H1 (cell line): ENCODE measurements around the gene FLRT2. TPM values are rescaled to one million over a fixed set of nuclear protein-coding genes. Genes with fewer than 3 reads are reported as not detected.

Experiments used
- CTCF ChIA-PET: fragments of 300-600 bp; sonication (Branson Sonifier 250); formaldehyde crosslinking; loops from one replicate; lab custom pipeline; 2021; ENCODE audit not compliant: partially characterized antibody; lab: Charles Lee
- POLR2A ChIA-PET: fragments of 300-600 bp; sonication (Branson Sonifier 250); formaldehyde crosslinking; loops from one replicate; lab custom pipeline; 2021; ENCODE audit warnings: inconsistent platforms; ENCODE audit not compliant: partially characterized antibody; lab: Charles Lee
- DNase-seq, 2 experiments: peaks; one replicate each; pipeline versions ENCODE4 v3.0.0 to v3.0.0-alpha.2; 2010 to 2022; ENCODE audit warnings: low spot score in 2 of 2, low read depth in 1 of 2, mixed read lengths in 1 of 2
- FAIRE-seq: peaks from 2 replicates; lab custom pipeline; 2011; peaks lifted over from hg19 to GRCh38; lab: Jason Lieb, UNC
- H2AFZ ChIP-seq: 2 replicates; pipeline ENCODE4 v1.8.1; 2012; ENCODE audit warnings: low read length, inconsistent platforms
- H2AK5ac ChIP-seq: 2 replicates; pipeline ENCODE4 v1.6.1; 2013; ENCODE audit warnings: low read depth, low read length
- H2BK120ac ChIP-seq: replicated peaks from 2 replicates; pipeline ENCODE3; 2013; ENCODE audit warnings: low read depth, low read length, inconsistent platforms
- H2BK12ac ChIP-seq: 2 replicates; pipeline ENCODE4 v1.6.1; 2013; ENCODE audit warnings: low read depth, low read length
- H2BK15ac ChIP-seq: 2 replicates; pipeline ENCODE4 v1.6.1; 2013; ENCODE audit warnings: low read length
- H2BK20ac ChIP-seq: 2 replicates; pipeline ENCODE4 v1.6.1; 2013; ENCODE audit warnings: low read length
- H2BK5ac ChIP-seq: 2 replicates; pipeline ENCODE4 v1.6.1; 2013; ENCODE audit warnings: low read depth, low read length
- H3K14ac ChIP-seq: 2 replicates; pipeline ENCODE4 v1.6.1; 2013; ENCODE audit warnings: inconsistent platforms; ENCODE audit not compliant: insufficient read length
- H3K18ac ChIP-seq: 2 replicates; pipeline ENCODE4 v1.6.1; 2013; ENCODE audit warnings: low read length; ENCODE audit errors: extremely low read depth
- H3K23ac ChIP-seq: 2 replicates; pipeline ENCODE4 v1.6.1; 2013; ENCODE audit warnings: inconsistent platforms; ENCODE audit not compliant: insufficient read length
- H3K23me2 ChIP-seq: 2 replicates; pipeline ENCODE4 v1.6.1; 2013; ENCODE audit warnings: low read depth, low read length
- H3K27ac ChIP-seq: 2 replicates; pipeline ENCODE4 v1.6.1; 2011; ENCODE audit warnings: low read depth, low read length, inconsistent platforms
- H3K27me3 ChIP-seq, 4 experiments: replicated peaks in 1 of 4; 1 replicate in 1 of 4; 2 replicates in 3 of 4; pipeline versions ENCODE4 v1.6.1 to v1.8.1; 2011 to 2013; ENCODE audit warnings: low read length in 3 of 4, mild to moderate bottlenecking in 3 of 4, inconsistent platforms in 2 of 4, mixed read lengths in 2 of 4, moderate library complexity in 1 of 4; ENCODE audit not compliant: control insufficient read depth in 3 of 4, insufficient read depth in 3 of 4; ENCODE audit errors: extremely low read depth in 1 of 4
- H3K36me3 ChIP-seq, 4 experiments: 2 replicates each; pipeline versions ENCODE4 v1.6.1 to v1.8.1; 2011 to 2013; ENCODE audit warnings: mild to moderate bottlenecking in 4 of 4, low read length in 3 of 4, moderate library complexity in 2 of 4, control low read depth in 1 of 4, inconsistent platforms in 1 of 4; ENCODE audit not compliant: insufficient read depth in 4 of 4, control insufficient read depth in 2 of 4
- H3K4ac ChIP-seq: replicated peaks from 2 replicates; pipeline ENCODE3; 2013; ENCODE audit warnings: low read length, low read depth, mixed read lengths, inconsistent platforms; ENCODE audit not compliant: insufficient read length
- H3K4me1 ChIP-seq, 4 experiments: replicated peaks in 1 of 4; 1 replicate in 1 of 4; 2 replicates in 3 of 4; pipeline versions ENCODE4 v1.6.1 to v1.8.1; 2011 to 2013; ENCODE audit warnings: low read length in 3 of 4, inconsistent platforms in 2 of 4, mixed read lengths in 1 of 4; ENCODE audit not compliant: insufficient read depth in 4 of 4, control insufficient read depth in 3 of 4
- H3K4me2 ChIP-seq, 2 experiments: 2 replicates each; pipeline versions ENCODE4 v1.6.1 to v1.8.1; 2011 to 2013; ENCODE audit warnings: low read depth in 2 of 2, low read length in 2 of 2, control low read depth in 1 of 2, inconsistent platforms in 1 of 2, mild to moderate bottlenecking in 1 of 2; ENCODE audit not compliant: insufficient read depth in 1 of 2
- H3K4me3 ChIP-seq, 4 experiments: fragments of 200-600, 300-600 bp in 1 of 4; sonication (generic), shearing (Covaris generic), sonication (Bioruptor Twin) in 1 of 4; 2 replicates each; pipeline versions ENCODE4 v1.5.1 to v1.8.1; 2011 to 2016; ENCODE audit warnings: low read length in 4 of 4, low read depth in 3 of 4, control low read depth in 2 of 4, inconsistent platforms in 2 of 4, mild to moderate bottlenecking in 2 of 4, mixed read lengths in 1 of 4, moderate library complexity in 1 of 4; ENCODE audit not compliant: insufficient read depth in 2 of 4; ENCODE audit errors: extremely low read depth in 1 of 4
- H3K56ac ChIP-seq: replicated peaks from 2 replicates; pipeline ENCODE3; 2013; ENCODE audit warnings: low read depth, mild to moderate bottlenecking, mixed read lengths, low read length, inconsistent platforms; ENCODE audit not compliant: insufficient read length
- H3K79me1 ChIP-seq: 2 replicates; pipeline ENCODE4 v1.6.1; 2013; ENCODE audit warnings: low read depth, low read length, control low read depth
- H3K79me2 ChIP-seq, 2 experiments: 2 replicates each; pipeline versions ENCODE4 v1.6.1 to v1.8.1; 2012 to 2013; ENCODE audit warnings: low read length in 2 of 2, mild to moderate bottlenecking in 2 of 2, inconsistent platforms in 1 of 2; ENCODE audit not compliant: insufficient read depth in 2 of 2, control insufficient read depth in 1 of 2
- H3K9ac ChIP-seq, 4 experiments: replicated peaks in 1 of 4; 1 replicate in 1 of 4; 2 replicates in 3 of 4; pipeline versions ENCODE4 v1.6.1 to v1.8.1; 2011 to 2013; ENCODE audit warnings: low read depth in 3 of 4, low read length in 3 of 4, control low read depth in 2 of 4, mild to moderate bottlenecking in 2 of 4, moderate library complexity in 2 of 4, inconsistent platforms in 1 of 4; ENCODE audit errors: extremely low read depth in 1 of 4
- H3K9me3 ChIP-seq, 2 experiments: 2 replicates each; pipeline versions ENCODE4 v1.6.1 to v1.8.1; 2012 to 2013; ENCODE audit warnings: mild to moderate bottlenecking in 2 of 2, moderate library complexity in 2 of 2, control low read depth in 1 of 2, inconsistent platforms in 1 of 2, low read depth in 1 of 2, low read length in 1 of 2, mixed read lengths in 1 of 2; ENCODE audit not compliant: insufficient read depth in 2 of 2
- H4K20me1 ChIP-seq, 2 experiments: replicated peaks in 1 of 2; 2 replicates each; pipeline versions ENCODE3 to v1.8.1; 2011 to 2013; ENCODE audit warnings: inconsistent platforms in 2 of 2, low read length in 2 of 2, mild to moderate bottlenecking in 1 of 2; ENCODE audit not compliant: insufficient read depth in 2 of 2, control insufficient read depth in 1 of 2
- H4K5ac ChIP-seq: 2 replicates; pipeline ENCODE4 v1.6.1; 2013; ENCODE audit warnings: low read length, low read depth, mixed read lengths, inconsistent platforms; ENCODE audit not compliant: insufficient read length
- H4K8ac ChIP-seq: 2 replicates; pipeline ENCODE4 v1.8.0; 2013; ENCODE audit warnings: mild to moderate bottlenecking, moderate library complexity, low read length, inconsistent platforms; ENCODE audit not compliant: insufficient read depth; ENCODE audit errors: extremely low read depth
- H4K91ac ChIP-seq: replicated peaks from 2 replicates; pipeline ENCODE3; 2013; ENCODE audit warnings: low read length, mixed read lengths, inconsistent platforms; ENCODE audit not compliant: insufficient read length
- ATF3 ChIP-seq: IDR thresholded peaks from 2 replicates; pipeline ENCODE4 v1.6.1; 2011; ENCODE audit warnings: low read depth, mild to moderate bottlenecking, low read length; ENCODE audit not compliant: insufficient read depth
- CBX8 ChIP-seq: fragments of 300-800, 300-1000 bp; sonication (generic); IDR thresholded peaks from 2 replicates; pipeline ENCODE4 v1.7.1; 2016; ENCODE audit warnings: low read depth, low read length, borderline replicate concordance
- HDAC6 ChIP-seq: IDR thresholded peaks from one replicate; pipeline ENCODE4 v1.7.1; 2012; ENCODE audit warnings: low read depth, mild to moderate bottlenecking, inconsistent platforms, low read length, moderate library complexity
- RNF2 ChIP-seq: fragments of 200-900, 300-1000 bp; sonication (generic); IDR thresholded peaks from 2 replicates; pipeline ENCODE4 v1.7.1; 2016; ENCODE audit warnings: borderline replicate concordance, low read depth, mild to moderate bottlenecking, antibody characterized with exemption, low read length; ENCODE audit not compliant: poor library complexity, severe bottlenecking; ENCODE audit errors: missing control alignments
- SRF ChIP-seq: IDR thresholded peaks from 2 replicates; pipeline ENCODE4 v1.6.1; 2011; ENCODE audit warnings: mild to moderate bottlenecking, low read depth, low read length, moderate library complexity
- ZNF274 ChIP-seq: IDR thresholded peaks from 2 replicates; pipeline ENCODE4 v1.7.0; 2012; ENCODE audit warnings: low read length, borderline replicate concordance; ENCODE audit errors: extremely low read depth
- WGBS, 2 experiments: shearing (Covaris generic) in 1 of 2; methylation state at CpG; one replicate each; pipeline versions ENCODE4 v1.1.6 to v1.1.7; 2013 to 2015; ENCODE audit warnings: low lambda C conversion rate in 2 of 2, mixed read lengths in 2 of 2, inconsistent platforms in 1 of 2, low coverage in 1 of 2, missing lambda C conversion rate in 1 of 2; ENCODE audit not compliant: insufficient replicate concordance in 2 of 2, insufficient coverage in 1 of 2, insufficient read length in 1 of 2; ENCODE audit errors: extremely low coverage in 1 of 2, missing lambda C conversion rate in 1 of 2; 5-methylcytosine and 5-hydroxymethylcytosine counted together
- polyA plus RNA-seq, 7 experiments: library from polyadenylated mRNA; depleted of rRNA in 3 of 7; stranded (reverse) in 5 of 7; unstranded in 2 of 7; fragments of >200 nt in 5 of 7; fragments of 200-250 nt in 2 of 7; gene quantifications; 1 replicate in 5 of 7; 2 replicates in 1 of 7; 4 replicates in 1 of 7; pipeline versions ENCODE4 v1.2.1 to v1.2.3, GENCODE V29; 2011 to 2013; ENCODE audit warnings: missing spikeins in 2 of 7, mixed read lengths in 2 of 7
- total RNA-seq: library from RNA; stranded (reverse); fragmentation: NEBNext Ultra II Directional; extraction: Animal tissue kit (Norgen Biotek cat#: 25700); gene quantifications from 2 replicates; pipeline ENCODE4 v1.2.1, GENCODE V29; 2021

FLRT2 gene
- total and polyA plus RNA-seq, 2 of the 8 experiments (the other 6 are each of a cell fraction or from before 2014, with no cell fraction given), result 2.4 to 6.9 TPM

- H3K23ac ChIP-seq, result no peak overlapping the region
- H3K36me3 ChIP-seq, result no peaks in the 10 kb centered on the region
- no peak for DNase-seq
- H4K5ac ChIP-seq, result no peak overlapping the region
- no peak overlapping the region for H2BK120ac ChIP-seq
- no peak overlapping the region for H3K4ac ChIP-seq
- H2BK20ac ChIP-seq, result no peak overlapping the region
- no peak overlapping the region for H3K18ac ChIP-seq
- 89% methylated on average over 2 of the region's 2 CpGs; no CpG with 5 or more reads in 1 of the 2 experiments for WGBS, 2 experiments
- H2AK5ac ChIP-seq, result no peak overlapping the region
- peaks cover 0 to 3% of the 10 kb centered on the region in 2 experiments for H4K20me1 ChIP-seq
- H2BK15ac ChIP-seq, result no peak overlapping the region
- H2BK5ac ChIP-seq, result no peak overlapping the region
- H3K14ac ChIP-seq, result no peak overlapping the region
- no peaks in the 10 kb centered on the region for H3K9me3 ChIP-seq
- H3K4me3 ChIP-seq, result no peak overlapping the region
- H3K27ac ChIP-seq, result no peak overlapping the region
- TF ChIP-seq CBX8 (no peak), ATF3 (no peak), SRF (no peak), RNF2 (no peak), HDAC6 (no peak), ZNF274 (no peak)
- H4K91ac ChIP-seq, result no peak overlapping the region
- peaks cover 0 to 16% (median 10%) of the 10 kb centered on the region in 4 experiments; a peak in 5 of 7 replicates for H3K4me1 ChIP-seq
- H3K56ac ChIP-seq, result no peak overlapping the region
- peaks cover 6% of the 10 kb centered on the region; the same call in 1 of the 2 replicates for H3K23me2 ChIP-seq
- H2AFZ ChIP-seq, result no peak overlapping the region
- no peak overlapping the region for H2BK12ac ChIP-seq
- H3K9ac ChIP-seq, result no peak overlapping the region
- H3K79me1 ChIP-seq, result no peaks in the 10 kb centered on the region
- no peak overlapping the region for H4K8ac ChIP-seq
- FAIRE-seq, result no peak
- ChIA-PET POLR2A (no interaction called here), CTCF (interaction anchor here (1.3 kb wide), 1 partner anchor 74 kb away, joined by 5 read pairs; no protein-coding TSS in a partner anchor)
- H3K4me2 ChIP-seq, result no peak overlapping the region
- H3K79me2 ChIP-seq, result no peaks in the 10 kb centered on the region; a peak in 1 of 4 replicates
- H3K27me3 ChIP-seq, result peaks cover 2 to 18% (median 13%) of the 10 kb centered on the region in 4 experiments; a peak in 6 of 7 replicates
Observed at GRCh38 chr14:85538636-85539035, 8.7 kb downstream of the FLRT2 start.
